Trophoblast cell (in vitro differentiated cells and primary cell): Measurements from ENCODE around the gene SMURF1.

ENCODE experiments used
- DNase-seq, 2 donors: peaks; one replicate each; pipeline ENCODE4 v3.0.0-alpha.2; 2016
- H2AFZ ChIP-seq: 2 replicates; pipeline ENCODE4 v1.6.1; 2013; ENCODE audit warnings: low read length, moderate library complexity, mild to moderate bottlenecking; ENCODE audit not compliant: insufficient read depth, poor library complexity
- H2AK5ac ChIP-seq: 2 replicates; pipeline ENCODE4 v1.6.1; 2013; ENCODE audit warnings: mild to moderate bottlenecking, low read length
- H2BK120ac ChIP-seq: 2 replicates; pipeline ENCODE4 v1.6.1; 2013; ENCODE audit warnings: low read length, mild to moderate bottlenecking, moderate library complexity; ENCODE audit not compliant: insufficient read depth, poor library complexity
- H2BK12ac ChIP-seq: 2 replicates; pipeline ENCODE4 v1.6.1; 2013; ENCODE audit warnings: mild to moderate bottlenecking, low read length, moderate library complexity
- H2BK5ac ChIP-seq: 2 replicates; pipeline ENCODE4 v1.6.1; 2013; ENCODE audit warnings: low read length, low read depth, moderate library complexity, mild to moderate bottlenecking; ENCODE audit not compliant: poor library complexity
- H3K14ac ChIP-seq: 2 replicates; pipeline ENCODE4 v1.6.1; 2013; ENCODE audit warnings: mild to moderate bottlenecking, low read length
- H3K18ac ChIP-seq: 2 replicates; pipeline ENCODE4 v1.6.1; 2013; ENCODE audit warnings: mild to moderate bottlenecking, low read length
- H3K23ac ChIP-seq: 2 replicates; pipeline ENCODE4 v1.6.1; 2013; ENCODE audit warnings: low read length
- H3K27ac ChIP-seq: 2 replicates; pipeline ENCODE4 v1.5.1; 2013; ENCODE audit warnings: low read depth, mild to moderate bottlenecking, inconsistent platforms, low read length, moderate library complexity
- H3K27me3 ChIP-seq: 2 replicates; pipeline ENCODE4 v1.6.1; 2013; ENCODE audit warnings: inconsistent platforms, mild to moderate bottlenecking, low read length, moderate library complexity; ENCODE audit not compliant: insufficient read depth
- H3K36me3 ChIP-seq, 2 experiments: 1 replicate in 1 of 2; 2 replicates in 1 of 2; pipeline ENCODE4 v1.6.1; 2013; ENCODE audit warnings: low read length in 2 of 2, mild to moderate bottlenecking in 2 of 2, moderate library complexity in 1 of 2; ENCODE audit not compliant: insufficient read depth in 2 of 2, control insufficient read depth in 1 of 2
- H3K4ac ChIP-seq: 2 replicates; pipeline ENCODE4 v1.6.1; 2013; ENCODE audit warnings: low read depth, mild to moderate bottlenecking, low read length, moderate library complexity
- H3K4me1 ChIP-seq, 2 experiments: 1 replicate in 1 of 2; 2 replicates in 1 of 2; pipeline ENCODE4 v1.6.1; 2013; ENCODE audit warnings: low read length in 2 of 2, mild to moderate bottlenecking in 2 of 2, moderate library complexity in 1 of 2; ENCODE audit not compliant: insufficient read depth in 2 of 2, control insufficient read depth in 1 of 2
- H3K4me2 ChIP-seq: 2 replicates; pipeline ENCODE4 v1.6.1; 2013; ENCODE audit warnings: inconsistent platforms, mild to moderate bottlenecking, low read length, moderate library complexity
- H3K4me3 ChIP-seq: 2 replicates; pipeline ENCODE4 v1.5.1; 2013; ENCODE audit warnings: mild to moderate bottlenecking, low read depth, low read length, inconsistent platforms
- H3K79me1 ChIP-seq: one replicate; pipeline ENCODE4 v1.6.1; 2013; ENCODE audit warnings: low read length
- H3K79me2 ChIP-seq: 2 replicates; pipeline ENCODE4 v1.6.1; 2013; ENCODE audit warnings: low read length, mild to moderate bottlenecking; ENCODE audit not compliant: control insufficient read depth, insufficient read depth, poor library complexity
- H3K9ac ChIP-seq: 2 replicates; pipeline ENCODE4 v1.6.1; 2013; ENCODE audit warnings: mild to moderate bottlenecking, low read length
- H3K9me3 ChIP-seq: 2 replicates; pipeline ENCODE4 v1.6.1; 2013; ENCODE audit warnings: low read depth, mild to moderate bottlenecking, control low read depth, inconsistent platforms, low read length; ENCODE audit not compliant: insufficient read depth
- H4K12ac ChIP-seq: 2 replicates; pipeline ENCODE4 v1.6.1; 2013; ENCODE audit warnings: low read depth, mild to moderate bottlenecking, low read length, moderate library complexity
- H4K8ac ChIP-seq: 2 replicates; pipeline ENCODE4 v1.6.1; 2013; ENCODE audit warnings: low read depth, mild to moderate bottlenecking, low read length, moderate library complexity
- H4K91ac ChIP-seq: one replicate; pipeline ENCODE4 v1.6.1; 2013; ENCODE audit warnings: low read depth, mild to moderate bottlenecking, low read length, moderate library complexity
- WGBS: extraction: QIAGEN DNeasy Blood & Tissue Kit; methylation state at CpG from one replicate; pipeline ENCODE4 v1.1.7; 2013; ENCODE audit warnings: missing lambda C conversion rate; ENCODE audit not compliant: insufficient read length, insufficient coverage; ENCODE audit errors: extremely low coverage; 5-methylcytosine and 5-hydroxymethylcytosine counted together

The SMURF1 gene

DNA sequence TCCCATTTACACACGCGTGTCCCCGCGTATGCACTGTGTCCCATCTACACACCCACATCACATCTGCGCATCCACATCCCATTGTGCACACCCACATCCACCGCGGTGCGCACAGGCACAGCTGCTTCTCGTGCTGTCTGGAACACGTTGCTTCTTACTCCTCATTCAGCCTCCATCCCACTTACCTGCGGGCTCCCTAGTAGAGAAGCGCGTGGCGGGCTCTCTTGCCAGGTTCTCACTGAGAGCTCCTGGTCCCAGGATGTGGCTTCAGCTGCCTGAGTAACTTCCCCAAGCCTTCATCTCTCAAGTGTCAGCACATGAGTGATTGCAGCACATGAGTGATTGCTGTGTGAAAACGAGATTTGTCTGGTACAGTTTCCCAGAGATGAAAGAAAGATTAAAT, 147.8 kb downstream of the SMURF1 start:
- no peak overlapping the region for H4K8ac ChIP-seq
- H3K4ac ChIP-seq: no peak overlapping the region

DNA sequence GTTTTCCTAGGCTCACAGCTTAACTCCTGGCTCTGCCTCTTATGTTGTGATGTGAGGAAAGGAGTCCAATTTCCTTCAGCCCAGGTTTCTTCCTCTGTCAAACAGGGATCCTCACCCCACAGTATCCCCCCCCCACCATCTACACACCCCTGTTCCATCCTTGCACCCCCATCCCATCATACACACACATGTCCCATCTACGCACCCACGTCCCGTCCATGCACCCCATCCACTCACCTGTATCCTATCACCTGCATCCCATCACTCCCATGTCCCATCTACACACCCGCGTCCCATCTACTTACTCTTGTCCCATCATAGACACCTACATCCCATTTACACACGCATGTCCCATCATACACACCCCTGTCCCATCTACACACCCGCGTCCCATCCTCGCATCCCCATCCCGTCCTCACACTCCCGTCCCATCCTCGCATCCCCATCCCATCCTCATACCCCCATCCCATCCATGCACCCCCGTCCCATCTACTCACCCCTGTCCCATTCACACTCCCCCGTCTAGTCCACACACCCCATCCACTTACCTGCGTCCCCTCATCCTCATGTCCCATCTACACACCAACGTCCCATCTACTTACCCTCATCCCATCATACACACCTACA, 148.3 kb downstream of the SMURF1 start:
- no peak overlapping the region for H2BK12ac ChIP-seq
- H3K79me1 ChIP-seq: no peaks in the 10 kb centered on the region
- no peak overlapping the region for H2AK5ac ChIP-seq
- WGBS: over 99% methylated on average over 15 of the region's 16 CpGs
- H3K4ac ChIP-seq: no peak overlapping the region
- H3K4me1 ChIP-seq: no peaks in the 10 kb centered on the region
- H4K91ac ChIP-seq: no peak overlapping the region
- H3K79me2 ChIP-seq: no peaks in the 10 kb centered on the region
- peaks cover 4% of the 10 kb centered on the region for H3K9me3 ChIP-seq
- H2BK120ac ChIP-seq: no peak overlapping the region
- H3K18ac ChIP-seq: no peak overlapping the region
- DNase-seq: no peak
- H3K9ac ChIP-seq: no peak overlapping the region
- no peak overlapping the region for H3K4me3 ChIP-seq
- H2BK5ac ChIP-seq: no peak overlapping the region
- no peaks in the 10 kb centered on the region for H3K27me3 ChIP-seq
- no peak overlapping the region for H3K4me2 ChIP-seq
- H4K12ac ChIP-seq: no peak overlapping the region
- no peak overlapping the region for H2AFZ ChIP-seq
- H3K23ac ChIP-seq: no peak overlapping the region
- H3K36me3 ChIP-seq: peaks cover 59 to 74% of the 10 kb centered on the region in 2 experiments
- no peak overlapping the region for H4K8ac ChIP-seq
- no peak overlapping the region for H3K14ac ChIP-seq
- H3K27ac ChIP-seq: no peak overlapping the region

More for the DNA sequence above, 147.8 kb downstream of the SMURF1 start:
- H2AK5ac ChIP-seq: no peak overlapping the region
- H4K91ac ChIP-seq: no peak overlapping the region
- H3K9me3 ChIP-seq: peaks cover 4% of the 10 kb centered on the region
- H3K4me1 ChIP-seq: no peaks in the 10 kb centered on the region
- no peak overlapping the region for H3K4me2 ChIP-seq
- H3K14ac ChIP-seq: no peak overlapping the region
- no peak overlapping the region for H3K18ac ChIP-seq
- no peak overlapping the region for H2BK120ac ChIP-seq
- no peaks in the 10 kb centered on the region for H3K79me1 ChIP-seq
- no peak overlapping the region for H2BK5ac ChIP-seq
- no peak overlapping the region for H3K23ac ChIP-seq
- H3K9ac ChIP-seq: no peak overlapping the region
- no peaks in the 10 kb centered on the region for H3K79me2 ChIP-seq
- H2BK12ac ChIP-seq: no peak overlapping the region
- no peak overlapping the region for H3K4me3 ChIP-seq
- DNase-seq: no peak
- H3K27ac ChIP-seq: no peak overlapping the region
- H4K12ac ChIP-seq: no peak overlapping the region
- H3K36me3 ChIP-seq: peaks cover 59 to 74% of the 10 kb centered on the region in 2 experiments
- WGBS: 100% methylated on average over 4 of the region's 15 CpGs
- no peak overlapping the region for H2AFZ ChIP-seq
- H3K27me3 ChIP-seq: no peaks in the 10 kb centered on the region

DNA sequence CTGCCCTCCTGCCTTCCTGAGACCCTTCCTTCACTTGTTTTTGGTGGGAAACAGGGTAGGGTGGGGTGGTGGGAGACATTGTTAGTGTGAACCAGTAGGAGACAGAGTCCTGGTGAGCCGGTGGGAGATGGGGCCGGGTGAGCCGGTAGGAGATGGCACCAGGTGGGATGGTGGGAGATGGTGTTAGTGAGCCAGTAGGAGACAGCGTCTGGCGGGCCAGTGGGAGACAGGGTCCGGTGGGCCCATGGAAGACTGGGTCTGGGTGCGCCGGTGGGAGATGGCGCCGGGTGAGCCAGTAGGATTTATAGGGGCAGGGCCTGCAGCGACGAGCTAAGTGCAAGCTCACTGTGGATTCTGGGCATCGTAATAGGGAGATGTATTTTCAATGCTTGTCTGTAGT, 148.8 kb downstream of the SMURF1 start:
- Histone ChIP-seq H4K12ac (no peak overlapping the region), H3K18ac (no peak overlapping the region), H3K9ac (no peak overlapping the region), H2BK120ac (no peak overlapping the region), H3K4me3 (no peak overlapping the region), H3K79me1 (no peaks in the 10 kb centered on the region), H2AFZ (no peak overlapping the region), H3K23ac (no peak overlapping the region), H2AK5ac (no peak overlapping the region), H2BK12ac (no peak overlapping the region), H3K9me3 (peaks cover 4% of the 10 kb centered on the region), H3K4ac (no peak overlapping the region), H3K4me1 (no peaks in the 10 kb centered on the region), H3K79me2 (no peaks in the 10 kb centered on the region), H3K4me2 (no peak overlapping the region), H3K27me3 (no peaks in the 10 kb centered on the region), H4K8ac (no peak overlapping the region), H3K14ac (no peak overlapping the region), H3K36me3 (peaks cover 57 to 72% of the 10 kb centered on the region in 2 experiments), H2BK5ac (no peak overlapping the region), H4K91ac (no peak overlapping the region), H3K27ac (no peak overlapping the region)
- WGBS: no CpG with 5 or more reads among the region's 13 CpGs
- DNase-seq: no peak

GRCh38 chr7:98994046-98994944, 149.6 kb downstream of the SMURF1 start:
- no peaks in the 10 kb centered on the region for H3K79me1 ChIP-seq
- WGBS: no CpG with 5 or more reads among the region's 34 CpGs
- no peak for DNase-seq
- no peak overlapping the region for H2AFZ ChIP-seq
- no peak overlapping the region for H3K4me2 ChIP-seq
- no peak overlapping the region for H3K14ac ChIP-seq
- H3K18ac ChIP-seq: no peak overlapping the region
- no peak overlapping the region for H3K23ac ChIP-seq
- H2BK5ac ChIP-seq: no peak overlapping the region
- no peak overlapping the region for H2BK12ac ChIP-seq
- H3K4ac ChIP-seq: no peak overlapping the region
- no peak overlapping the region for H3K4me3 ChIP-seq
- no peak overlapping the region for H4K8ac ChIP-seq
- peaks cover 55 to 70% of the 10 kb centered on the region in 2 experiments for H3K36me3 ChIP-seq
- H3K27ac ChIP-seq: no peak overlapping the region
- no peaks in the 10 kb centered on the region for H3K79me2 ChIP-seq
- H4K12ac ChIP-seq: no peak overlapping the region
- no peak overlapping the region for H4K91ac ChIP-seq
- H3K4me1 ChIP-seq: no peaks in the 10 kb centered on the region
- H2AK5ac ChIP-seq: no peak overlapping the region
- no peaks in the 10 kb centered on the region for H3K27me3 ChIP-seq
- H3K9ac ChIP-seq: no peak overlapping the region
- peaks cover 4% of the 10 kb centered on the region for H3K9me3 ChIP-seq
- H2BK120ac ChIP-seq: no peak overlapping the region
